ENCODE results near the gene TXNDC8.

The TXNDC8 gene

GRCh38 chr9:110278080-110278707, 59.5 kb downstream of the TXNDC8 start:
- DNase-seq (ENCODE audit: low read depth in 2 of 2), result no peak

GRCh38 chr9:110276781-110277180, 60.9 kb downstream of the TXNDC8 start:
- no peak for DNase-seq (ENCODE audit: low read depth in 2 of 2)

GRCh38 chr9:110270211-110270995, 67.3 kb downstream of the TXNDC8 start:
- no peak for DNase-seq (ENCODE audit: low read depth in 2 of 2)

GRCh38 chr9:110266795-110267194, 70.9 kb downstream of the TXNDC8 start:
- no peak for DNase-seq (ENCODE audit: low read depth in 2 of 2)

- DNase-seq (ENCODE audit: low read depth in 2 of 2), result no peak
Observed at GRCh38 chr9:110261632-110262031, 76.0 kb downstream of the TXNDC8 start.

GRCh38 chr9:110260911-110261310, 76.8 kb downstream of the TXNDC8 start:
- no peak for DNase-seq (ENCODE audit: low read depth in 2 of 2)

- DNase-seq (ENCODE audit: low read depth in 2 of 2), result no peak
Observed at GRCh38 chr9:110259566-110259965, 78.1 kb downstream of the TXNDC8 start.

- DNase-seq (ENCODE audit: low read depth in 2 of 2), result no peak
Observed at GRCh38 chr9:110258690-110259091, 79.0 kb downstream of the TXNDC8 start.

GRCh38 chr9:110257956-110258355, 79.7 kb downstream of the TXNDC8 start:
- DNase-seq (ENCODE audit: low read depth in 2 of 2), result no peak

- DNase-seq (ENCODE audit: low read depth in 2 of 2), result no peak
Observed at GRCh38 chr9:110257097-110257841, 80.4 kb downstream of the TXNDC8 start.

- DNase-seq (ENCODE audit: low read depth in 2 of 2), result peak; percentile 78 to 82
Observed at GRCh38 chr9:110256380-110257096, 81.1 kb downstream of the TXNDC8 start, which contains the start of gene TXN. TSS of gene TXN (minus strand) at chr9:110256507. CDS start at chr9:110256435, 72 bp downstream.

GRCh38 chr9:110255463-110256379, 81.9 kb downstream of the TXNDC8 start:
- peak in 1 of 2 donors; percentile 23 for DNase-seq (ENCODE audit: low read depth in 2 of 2)

- no peak for DNase-seq (ENCODE audit: low read depth in 2 of 2)
Observed at GRCh38 chr9:110255034-110255462, 82.6 kb downstream of the TXNDC8 start.

GRCh38 chr9:110254500-110254899, 83.2 kb downstream of the TXNDC8 start:
- DNase-seq (ENCODE audit: low read depth in 2 of 2), result no peak

Data from stimulated activated CD8-positive, alpha-beta memory T cell treated with anti-CD3 and anti-CD28 coated beads, Interleukin-7, amount 100 ng/mL, for 4 hours (primary cell).